HG03066 (cell line): ENCODE data around the gene ZSCAN22.
"Not testable (repeated sequence)": the region's sequence is repeated elsewhere in the genome, so short reads cannot be mapped to it uniquely, and the experiment has no call there.

Experiments used
- ATAC-seq: cut with Tn5 transposase; IDR thresholded peaks from one replicate; pipeline ENCODE4 v1.9.1; 2021; ENCODE audit warnings: low read depth; ENCODE audit not compliant: unreplicated experiment

The ZSCAN22 gene

DNA sequence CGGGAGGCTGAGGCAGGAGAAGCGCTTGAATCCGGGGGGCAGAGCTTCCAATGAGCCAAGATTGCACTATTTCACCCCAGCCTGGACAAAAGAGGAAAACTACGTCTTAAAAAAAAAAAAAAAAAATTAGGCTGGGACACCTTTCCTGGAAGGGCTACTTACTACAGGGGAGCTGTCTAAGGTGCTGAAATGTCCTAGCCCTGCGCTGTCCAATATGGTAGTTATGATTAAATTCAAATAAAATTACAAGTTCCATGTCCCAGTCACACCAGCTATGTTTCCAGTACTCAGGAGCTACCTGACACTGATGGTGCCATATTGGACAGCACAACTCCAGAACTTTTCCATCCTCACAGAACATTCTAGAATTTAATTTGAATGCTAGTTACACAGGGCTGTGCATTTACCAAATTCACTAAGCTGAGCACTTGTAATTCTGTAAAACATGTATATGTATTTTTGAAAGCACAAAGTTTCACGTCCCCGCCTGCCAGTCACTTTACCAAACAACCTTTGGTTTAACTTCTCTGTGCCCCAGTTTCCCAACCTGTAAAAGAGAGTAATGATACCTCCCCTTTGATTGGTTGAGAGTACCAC lies 9.2 kb upstream of the ZSCAN22 start:
- no peak for ATAC-seq

DNA sequence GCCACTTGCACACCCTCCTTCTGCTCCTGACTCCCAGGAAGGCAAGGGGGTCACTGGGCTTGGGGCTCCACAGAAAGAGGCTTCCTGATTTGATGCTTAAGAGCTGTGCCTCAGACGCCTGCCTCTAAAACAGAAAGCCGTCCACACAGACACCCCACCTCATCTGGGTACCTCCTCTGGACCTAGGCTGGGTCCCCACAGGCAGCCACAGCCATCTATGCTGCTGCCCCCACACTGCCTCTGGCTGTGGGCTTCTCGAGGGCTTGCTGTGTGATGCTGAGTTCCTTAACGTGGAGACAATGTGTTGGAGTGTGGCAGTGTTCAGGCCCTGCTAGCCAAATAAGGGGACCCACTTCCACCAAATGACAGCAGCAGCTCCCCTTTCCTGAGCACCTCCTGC lies 8.5 kb upstream of the ZSCAN22 start:
- ATAC-seq, result no peak

DNA sequence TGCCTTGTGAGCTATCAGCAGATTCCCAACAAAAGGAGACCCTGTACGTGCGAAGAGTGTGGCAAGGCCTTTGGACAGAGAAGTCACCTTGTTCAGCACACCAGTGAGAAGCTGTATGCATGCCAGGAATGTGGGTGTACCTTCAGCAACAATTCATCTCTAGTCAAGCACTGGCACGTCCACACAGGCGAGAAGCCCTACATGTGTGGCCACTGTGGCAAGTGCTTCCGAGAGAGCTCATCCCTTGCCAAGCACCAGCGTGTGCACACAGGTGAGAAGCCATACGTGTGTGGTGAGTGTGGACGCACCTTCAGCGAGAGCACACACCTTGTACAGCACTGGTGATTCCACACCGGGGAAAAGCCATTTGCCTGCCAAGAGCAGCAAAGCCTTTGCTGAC lies 7.6 kb upstream of the ZSCAN22 start:
- no peak for ATAC-seq

DNA sequence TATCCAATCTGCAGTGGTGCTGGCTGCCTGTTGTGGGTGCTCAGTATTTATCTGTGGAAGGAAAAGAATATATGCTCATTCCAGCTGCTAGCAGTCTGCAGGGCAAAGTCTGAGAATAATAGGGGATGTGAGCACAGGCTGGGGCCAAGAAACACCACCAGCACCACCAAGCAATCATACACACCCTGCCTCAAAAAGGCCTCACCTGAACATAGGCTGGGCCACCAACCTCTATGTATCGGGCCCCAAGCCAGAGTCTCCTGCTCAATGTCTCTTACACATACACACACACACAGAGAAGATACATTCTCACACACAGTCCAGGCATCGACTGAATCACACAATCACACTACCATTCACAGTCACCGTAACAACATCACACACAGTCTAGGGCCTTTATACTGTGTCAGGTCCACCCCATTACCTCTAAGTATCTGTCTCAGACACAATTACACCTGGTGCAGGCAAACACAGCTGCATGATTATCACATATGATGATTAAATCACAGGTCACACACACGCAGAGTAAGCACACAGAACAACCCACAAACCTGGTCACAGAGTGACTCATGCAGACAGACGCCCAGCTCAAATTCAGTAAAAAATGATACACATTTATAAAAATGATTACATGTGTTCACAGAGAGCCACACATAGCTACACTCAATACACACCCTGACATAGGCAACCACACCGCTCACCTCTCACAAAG lies 1.3 kb upstream of the ZSCAN22 start:
- no peak for ATAC-seq

DNA sequence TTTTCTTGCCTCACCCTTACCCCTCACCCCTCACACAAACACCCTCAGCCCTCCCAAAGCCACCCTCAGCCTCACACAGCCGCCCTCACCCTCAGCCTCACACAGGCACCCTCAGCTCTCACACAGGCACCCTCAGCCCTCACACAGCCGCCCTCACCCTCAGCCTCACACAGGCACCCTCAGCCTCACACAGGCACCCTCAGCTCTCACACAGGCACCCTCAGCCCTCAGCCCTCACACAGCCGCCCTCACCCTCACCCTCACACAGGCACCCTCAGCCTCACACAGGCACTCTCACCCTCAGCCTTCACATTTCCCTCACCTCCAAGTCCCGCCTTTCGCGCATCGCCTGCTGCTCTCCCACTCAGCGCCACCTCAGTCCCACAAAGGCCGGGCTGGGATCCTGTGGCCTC lies 287 bp upstream of the ZSCAN22 start:
- peak; percentile 15 for ATAC-seq

DNA sequence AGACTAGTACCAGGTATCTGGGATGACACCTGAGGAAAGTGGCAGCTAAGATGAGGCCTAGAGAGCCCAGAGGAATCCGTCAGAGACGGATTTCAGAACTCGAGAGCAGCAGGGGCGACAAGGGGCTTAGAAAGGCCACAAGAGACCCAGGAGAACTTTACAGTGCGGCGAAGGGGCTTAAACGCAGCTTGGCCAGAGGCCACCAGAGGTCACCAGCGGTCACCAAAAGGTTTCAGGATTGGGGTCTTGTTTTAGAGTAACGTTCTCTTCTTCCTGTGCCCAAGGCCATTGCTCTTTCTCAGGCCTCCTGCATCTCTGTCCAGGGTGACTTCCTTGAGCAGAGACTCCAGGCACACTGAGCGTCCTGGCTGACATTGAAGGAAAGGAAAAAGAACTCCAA lies 2.2 kb downstream of the ZSCAN22 start:
- ATAC-seq, result no peak

DNA sequence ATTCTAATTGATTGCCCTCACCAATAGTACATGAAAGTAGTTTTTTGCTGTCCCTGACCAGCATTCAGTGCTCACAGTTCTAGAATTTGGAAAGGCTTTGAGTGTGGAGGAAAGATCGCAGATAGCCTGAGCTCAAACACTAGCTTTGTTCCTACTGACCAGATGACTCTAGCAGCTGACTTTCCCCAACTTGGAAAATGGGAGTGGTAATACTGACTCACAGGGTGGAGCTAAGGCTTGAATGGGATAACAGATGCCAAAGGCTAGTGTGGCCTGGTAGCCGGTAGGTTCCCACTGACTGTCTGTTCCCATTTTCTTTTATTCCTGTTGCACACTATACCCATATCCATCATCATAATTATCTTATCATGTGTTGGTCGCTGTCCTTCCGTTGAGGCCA lies 3.7 kb downstream of the ZSCAN22 start:
- ATAC-seq, result no peak

DNA sequence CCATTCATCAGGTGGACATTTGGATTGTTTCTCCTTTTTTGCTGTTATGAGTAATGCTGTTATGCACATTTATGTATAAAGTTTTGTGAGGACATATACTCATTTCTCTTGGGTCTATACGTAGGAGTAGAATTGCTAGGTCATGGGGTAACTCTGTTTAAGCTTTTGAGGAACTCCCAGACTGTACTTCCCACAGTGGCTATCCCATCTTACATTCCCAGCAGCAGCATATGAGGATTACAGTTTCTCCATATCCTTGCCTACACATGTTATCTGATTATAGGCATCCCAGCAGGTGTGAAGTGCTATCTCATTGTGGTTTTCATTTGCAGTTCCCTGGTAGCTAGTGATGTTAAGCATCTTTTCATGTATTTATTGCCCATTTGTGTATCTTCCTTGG lies 5.9 kb downstream of the ZSCAN22 start:
- no peak for ATAC-seq

DNA sequence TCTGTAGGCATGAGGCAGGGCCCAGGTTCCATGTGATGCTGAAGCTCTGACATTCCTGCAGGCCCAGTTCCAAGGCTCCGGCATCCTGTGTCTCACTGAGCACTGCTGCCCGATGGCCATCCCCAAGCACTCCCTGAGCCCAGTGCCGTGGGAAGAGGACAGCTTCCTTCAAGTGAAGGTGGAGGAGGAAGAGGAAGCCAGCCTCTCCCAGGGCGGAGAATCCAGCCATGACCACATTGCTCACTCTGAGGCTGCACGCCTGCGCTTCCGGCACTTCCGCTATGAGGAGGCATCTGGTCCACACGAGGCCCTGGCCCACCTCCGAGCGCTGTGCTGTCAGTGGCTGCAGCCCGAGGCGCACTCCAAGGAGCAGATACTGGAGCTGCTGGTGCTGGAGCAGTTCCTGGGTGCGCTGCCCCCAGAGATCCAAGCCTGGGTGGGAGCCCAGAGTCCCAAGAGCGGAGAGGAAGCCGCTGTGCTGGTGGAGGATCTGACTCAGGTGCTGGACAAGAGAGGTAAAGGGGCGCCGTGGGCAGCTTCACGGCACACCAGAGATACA lies 8.0 kb downstream of the ZSCAN22 start:
- ATAC-seq, result no peak

DNA sequence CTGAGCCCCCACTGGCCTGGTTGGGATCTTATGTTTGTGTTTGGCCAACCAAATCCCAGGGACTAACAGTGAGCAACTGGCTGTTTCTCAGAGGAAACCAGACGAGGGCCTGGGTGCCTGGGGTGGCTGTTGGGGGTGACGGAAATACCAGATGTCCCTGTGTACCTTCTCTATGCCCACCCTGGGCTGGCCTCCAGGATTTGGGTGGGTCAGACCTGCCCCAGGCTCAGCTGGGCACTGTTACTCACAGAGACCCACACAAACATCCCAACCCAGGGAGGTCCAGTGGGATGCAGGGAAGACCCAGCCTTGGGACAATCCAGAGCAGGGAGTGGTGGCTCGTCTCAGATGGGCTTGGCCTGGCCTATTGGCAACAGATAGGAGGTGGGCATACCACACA lies 8.8 kb downstream of the ZSCAN22 start:
- no peak for ATAC-seq

DNA sequence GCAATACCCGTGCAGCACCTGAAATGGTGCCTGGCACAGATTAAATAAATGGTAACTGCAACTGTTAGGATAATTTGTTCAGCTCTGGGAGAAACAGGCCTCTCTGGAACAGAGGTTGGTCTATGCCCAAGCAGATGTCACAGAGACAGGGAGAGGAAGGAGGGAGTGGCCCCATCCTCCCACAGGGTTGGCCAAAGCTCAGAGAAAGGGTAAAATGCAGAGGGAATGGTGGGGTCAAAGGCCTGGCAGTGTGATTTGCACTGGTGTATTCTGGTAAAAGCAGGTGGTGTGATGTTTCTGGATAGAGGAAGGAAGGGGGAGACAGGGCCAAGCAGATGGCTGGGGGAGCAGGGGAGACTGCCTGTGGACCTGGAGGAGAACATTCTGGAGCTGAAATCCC lies 9.4 kb downstream of the ZSCAN22 start:
- no peak for ATAC-seq

DNA sequence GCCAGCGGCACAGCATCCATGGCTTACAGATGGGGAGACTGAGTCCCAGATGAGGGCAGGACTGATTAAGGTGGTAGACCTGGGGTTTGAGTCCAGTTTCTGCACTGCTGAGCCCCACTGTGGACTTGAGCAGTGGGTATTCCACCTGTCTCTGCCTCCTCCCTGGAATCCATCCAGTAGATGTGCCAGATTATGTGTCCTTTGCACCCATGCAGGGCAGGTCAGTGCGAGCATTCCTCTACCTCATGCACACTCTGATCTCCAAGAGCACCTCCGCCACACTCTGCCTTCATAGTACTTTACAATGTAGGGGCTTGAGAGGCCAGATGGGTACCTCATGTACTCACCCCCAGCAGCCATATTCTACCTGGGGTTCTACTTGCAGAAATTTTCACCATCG lies 10.0 kb downstream of the ZSCAN22 start:
- no peak for ATAC-seq

DNA sequence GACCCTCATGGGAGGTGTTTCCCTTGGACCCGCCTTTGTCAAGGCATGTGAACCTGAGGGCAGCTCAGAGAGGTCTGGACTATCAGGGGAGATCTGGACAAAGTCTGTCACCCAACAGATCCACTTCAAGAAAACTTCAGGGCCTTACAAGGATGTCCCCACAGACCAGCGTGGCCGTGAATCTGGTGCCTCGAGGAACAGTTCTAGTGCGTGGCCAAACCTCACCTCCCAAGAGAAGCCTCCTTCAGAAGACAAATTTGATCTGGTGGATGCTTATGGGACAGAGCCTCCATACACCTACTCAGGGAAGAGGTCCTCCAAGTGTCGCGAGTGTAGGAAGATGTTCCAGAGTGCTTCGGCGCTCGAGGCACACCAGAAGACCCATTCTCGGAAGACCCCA lies 11.5 kb downstream of the ZSCAN22 start:
- no peak for ATAC-seq

DNA sequence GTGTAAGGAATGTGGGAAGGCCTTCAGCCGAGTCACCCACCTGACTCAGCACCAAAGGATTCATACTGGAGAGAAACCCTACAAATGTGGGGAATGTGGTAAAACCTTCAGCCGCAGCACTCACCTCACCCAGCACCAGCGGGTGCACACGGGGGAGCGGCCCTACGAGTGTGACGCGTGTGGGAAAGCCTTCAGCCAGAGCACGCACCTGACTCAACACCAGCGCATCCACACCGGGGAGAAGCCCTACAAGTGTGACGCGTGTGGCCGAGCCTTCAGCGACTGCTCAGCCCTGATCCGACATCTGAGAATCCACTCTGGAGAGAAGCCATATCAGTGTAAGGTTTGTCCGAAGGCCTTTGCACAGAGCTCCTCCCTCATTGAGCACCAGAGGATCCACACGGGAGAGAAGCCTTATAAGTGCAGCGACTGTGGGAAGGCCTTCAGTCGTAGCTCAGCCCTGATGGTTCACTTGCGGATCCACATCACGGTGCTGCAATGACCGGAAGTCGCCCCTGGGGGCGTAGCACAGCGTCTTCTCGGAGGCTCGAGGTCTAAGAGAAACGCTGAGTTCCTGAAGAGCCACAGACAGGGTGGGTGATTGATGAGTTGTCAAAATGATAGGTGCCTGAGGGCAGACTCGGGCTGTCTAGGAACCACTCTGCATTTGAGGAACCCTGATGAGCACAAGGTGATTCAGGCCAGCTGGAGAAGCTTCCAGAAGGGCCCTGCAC lies 12.2 kb downstream of the ZSCAN22 start:
- ATAC-seq, result no peak

DNA sequence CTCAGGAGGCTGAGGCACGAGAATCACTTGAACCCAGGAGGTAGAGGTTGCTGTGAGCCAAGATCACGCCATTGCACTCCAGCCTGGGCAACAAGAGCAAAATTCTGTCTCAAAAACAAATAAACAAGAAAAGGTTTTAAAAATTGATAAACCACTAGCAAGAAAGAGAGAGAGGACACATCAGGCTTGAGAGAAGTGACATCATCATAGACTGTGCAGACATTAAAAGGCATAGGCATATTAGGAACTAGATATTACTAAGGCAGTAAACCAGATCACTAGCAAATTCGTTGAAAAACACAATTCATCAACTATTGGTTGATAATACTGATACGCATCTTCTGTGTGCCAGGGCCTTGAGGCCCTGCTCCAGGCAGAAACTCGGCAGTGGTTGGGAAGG lies 18.8 kb downstream of the ZSCAN22 start:
- ATAC-seq, result no peak

DNA sequence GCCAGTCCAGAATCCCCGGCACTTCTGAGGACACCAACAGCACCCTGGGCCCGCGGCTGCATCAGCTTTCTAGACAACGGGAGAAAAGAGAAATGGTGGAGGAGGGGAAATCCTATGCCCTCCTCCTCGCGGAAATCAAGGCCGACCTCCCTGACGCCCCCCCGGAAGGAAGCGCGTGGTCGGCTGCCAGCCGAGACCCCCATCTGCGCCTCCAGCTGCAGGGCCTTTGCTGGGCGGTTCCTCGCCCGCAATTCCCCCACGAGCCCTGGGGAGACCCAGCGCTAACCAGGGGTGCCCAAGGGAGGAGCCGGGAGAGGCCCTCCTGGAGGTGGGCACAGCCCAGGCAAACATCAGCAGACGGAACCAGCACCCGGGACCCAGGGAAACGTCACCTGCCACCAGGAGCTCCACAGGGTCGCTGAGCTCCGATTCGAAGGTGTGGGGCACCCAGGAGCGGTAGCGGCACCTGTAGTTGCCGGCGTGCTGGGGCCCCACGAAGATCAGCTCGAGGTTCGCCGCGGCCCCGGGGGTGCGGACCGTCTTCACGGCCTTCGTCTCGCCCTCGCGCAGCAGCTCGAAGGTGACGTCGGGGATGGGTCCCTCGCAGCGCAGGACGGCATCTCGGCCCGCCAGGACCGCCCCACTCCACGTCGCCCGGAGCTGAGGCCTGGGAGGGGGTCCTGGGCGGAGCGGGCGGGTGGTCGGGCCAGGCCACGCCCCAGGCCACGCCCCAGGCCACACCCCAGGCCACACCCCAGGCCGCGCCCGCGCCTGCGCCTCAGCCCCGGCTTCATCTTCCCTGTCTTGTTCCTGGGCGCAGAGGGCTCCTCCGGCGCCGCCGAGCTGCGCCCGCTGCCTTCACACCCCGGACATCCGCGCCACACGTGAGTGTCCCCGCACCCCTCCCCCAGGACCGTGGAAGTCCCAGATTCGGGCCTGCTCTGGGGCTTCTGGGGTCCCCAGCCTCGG lies 20.5 kb downstream of the ZSCAN22 start:
- peak; percentile 90 for ATAC-seq

DNA sequence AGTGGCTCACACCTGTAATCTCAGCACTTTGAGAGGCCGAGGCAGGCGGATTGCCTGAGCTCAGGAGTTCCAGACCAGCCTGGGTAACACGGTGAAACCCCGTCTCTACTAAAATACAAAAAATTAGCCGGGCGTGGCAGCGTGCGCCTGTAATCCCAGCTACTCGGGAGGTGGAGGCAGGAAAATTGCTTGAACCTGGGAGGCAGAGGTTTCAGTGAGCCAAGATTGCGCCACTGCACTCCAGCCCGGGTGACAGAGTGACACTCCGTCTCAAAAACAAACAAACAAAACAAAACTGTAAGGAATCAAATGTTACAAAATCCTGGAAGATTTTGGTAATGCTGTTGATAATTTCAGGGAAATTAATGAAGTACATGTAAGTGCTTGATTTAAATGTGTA lies 21.3 kb downstream of the ZSCAN22 start:
- not testable (repeated sequence) for ATAC-seq

DNA sequence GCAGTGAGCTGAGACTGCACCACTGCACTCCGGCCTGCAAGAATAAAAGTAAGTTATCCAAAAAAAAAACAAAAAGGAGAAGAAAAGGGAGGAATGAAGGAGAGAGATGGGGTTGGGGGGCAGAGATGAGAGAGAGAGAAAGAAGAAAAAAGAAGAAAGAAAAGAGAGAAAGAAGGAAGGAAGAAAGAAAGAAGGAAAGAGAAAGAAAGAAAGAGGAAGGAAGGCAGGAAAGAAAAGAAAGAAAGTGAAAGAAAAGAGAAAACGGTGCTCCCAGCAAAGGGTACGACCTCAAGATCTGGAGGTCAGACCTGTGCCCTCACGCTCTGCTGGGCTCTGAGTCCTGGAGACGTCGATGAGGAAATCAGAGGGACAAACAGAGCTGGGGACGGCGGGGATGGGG lies 22.8 kb downstream of the ZSCAN22 start:
- ATAC-seq, result no peak

DNA sequence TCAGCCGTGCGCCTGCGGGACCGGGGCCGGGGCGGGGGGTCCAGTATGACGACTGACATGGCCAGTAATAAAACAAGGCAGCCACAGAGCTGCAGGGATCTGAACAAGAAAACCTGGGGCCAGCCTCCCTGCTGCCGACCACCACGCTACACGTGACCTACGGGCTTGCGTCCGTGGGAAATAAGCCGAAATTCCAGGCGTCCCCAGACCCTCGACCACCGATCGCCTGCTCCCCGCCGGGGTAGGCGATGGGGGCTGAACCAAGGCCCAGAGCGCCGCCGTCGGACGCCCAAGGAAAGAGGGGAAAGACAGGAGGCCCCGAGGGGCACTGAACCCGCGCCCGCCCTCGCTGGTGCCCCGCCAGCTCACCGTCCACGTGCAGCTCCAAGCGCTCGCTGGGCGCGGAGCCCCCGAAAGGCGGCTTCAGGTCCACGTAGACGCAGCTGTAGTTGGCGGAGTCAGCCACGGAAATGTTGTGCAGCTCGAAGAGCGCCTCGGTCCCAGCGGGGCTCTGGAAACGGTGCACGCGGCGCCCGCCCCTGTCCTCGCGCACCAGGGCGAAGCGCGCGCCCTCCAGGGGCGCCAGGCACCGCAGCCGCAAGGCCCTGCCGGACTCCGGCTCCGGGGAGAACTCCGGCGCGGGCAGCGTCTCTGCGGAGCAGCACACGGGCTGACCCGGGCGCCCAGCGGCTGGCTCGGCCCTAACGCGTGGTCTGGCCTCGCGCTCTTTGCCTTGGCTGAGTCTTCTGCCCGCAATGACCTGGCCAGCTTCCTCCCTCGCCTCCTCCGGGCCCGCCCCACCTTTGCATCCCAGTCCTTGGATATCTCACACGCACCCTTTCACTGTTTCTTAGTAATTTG lies 23.4 kb downstream of the ZSCAN22 start:
- ATAC-seq, result no peak
